MM.1S (cell line): ENCODE measurements around the gene FTL.

Experiments used
- DNase-seq: peaks from one replicate; pipeline ENCODE4 v3.0.0-alpha.2; 2015
- H2AFZ ChIP-seq: fragments of 300-600 bp; sonication (generic); 2 replicates; pipeline ENCODE4 v1.6.0; 2016; ENCODE audit warnings: antibody characterized with exemption, low read length
- H3F3A ChIP-seq: fragments of 300-600 bp; sonication (generic); 2 replicates; pipeline ENCODE4 v1.6.1; 2016; ENCODE audit warnings: mild to moderate bottlenecking, antibody characterized with exemption, low read length, moderate library complexity, mixed read lengths; ENCODE audit not compliant: insufficient read depth
- H3K27ac ChIP-seq: fragments of 300-600 bp; sonication (generic); 2 replicates; pipeline ENCODE4 v1.5.1; 2016; ENCODE audit warnings: mild to moderate bottlenecking, low read length
- H3K27me3 ChIP-seq: fragments of 300-600 bp; sonication (generic); replicated peaks from 2 replicates; pipeline ENCODE4 v1.6.0; 2016; ENCODE audit warnings: low read length; ENCODE audit not compliant: insufficient read depth
- H3K36me3 ChIP-seq: fragments of 300-600 bp; sonication (generic); replicated peaks from 2 replicates; pipeline ENCODE4 v1.6.1; 2016; ENCODE audit warnings: mild to moderate bottlenecking, low read length, mixed read lengths; ENCODE audit not compliant: insufficient read depth
- H3K4me1 ChIP-seq: fragments of 300-600 bp; sonication (generic); 2 replicates; pipeline ENCODE4 v1.6.1; 2016; ENCODE audit warnings: low read length, mixed read lengths
- H3K4me2 ChIP-seq: fragments of 300-600 bp; sonication (generic); 2 replicates; pipeline ENCODE4 v1.6.0; 2016; ENCODE audit warnings: low read depth, low read length
- H3K4me3 ChIP-seq: fragments of 300-600 bp; sonication (generic); 2 replicates; pipeline ENCODE4 v1.5.1; 2016; ENCODE audit warnings: low read length, mixed read lengths
- H3K79me2 ChIP-seq: fragments of 300-600 bp; sonication (generic); 2 replicates; pipeline ENCODE4 v1.6.1; 2016; ENCODE audit warnings: mixed run types, low read length, mixed read lengths
- H3K9ac ChIP-seq: fragments of 300-600 bp; sonication (generic); 2 replicates; pipeline ENCODE4 v1.6.1; 2016; ENCODE audit warnings: low read length, mixed read lengths
- H3K9me2 ChIP-seq: fragments of 300-600 bp; sonication (generic); replicated peaks from 2 replicates; pipeline ENCODE4 v1.6.1; 2016; ENCODE audit warnings: mild to moderate bottlenecking, low read length, mixed read lengths; ENCODE audit not compliant: insufficient read depth
- H3K9me3 ChIP-seq: fragments of 300-600 bp; sonication (generic); replicated peaks from 2 replicates; pipeline ENCODE4 v1.6.1; 2016; ENCODE audit warnings: mild to moderate bottlenecking, low read length, mixed read lengths; ENCODE audit not compliant: insufficient read depth
- H4K20me1 ChIP-seq: fragments of 300-600 bp; sonication (generic); 2 replicates; pipeline ENCODE4 v1.6.1; 2016; ENCODE audit warnings: mild to moderate bottlenecking, low read length, moderate library complexity, mixed read lengths; ENCODE audit not compliant: insufficient read depth
- EZH2 ChIP-seq: fragments of 300-600 bp; sonication (generic); optimal IDR thresholded peaks from 2 replicates; pipeline ENCODE3; 2017; ENCODE audit warnings: low read depth, mild to moderate bottlenecking, antibody characterized with exemption, low read length, mixed read lengths
- EZH2phosphoT487 ChIP-seq: fragments of 300-600 bp; sonication (generic); IDR thresholded peaks from 2 replicates; pipeline ENCODE4 v1.6.1; 2018; ENCODE audit warnings: antibody characterized with exemption, low read length
- TF ChIP-seq, protein P1 (sequence below): fragments of 300-600 bp; sonication (generic); IDR thresholded peaks from 2 replicates; pipeline ENCODE4 v1.5.1; 2016; ENCODE audit warnings: antibody characterized with exemption, low read length, mixed read lengths

Gene FTL

DNA sequence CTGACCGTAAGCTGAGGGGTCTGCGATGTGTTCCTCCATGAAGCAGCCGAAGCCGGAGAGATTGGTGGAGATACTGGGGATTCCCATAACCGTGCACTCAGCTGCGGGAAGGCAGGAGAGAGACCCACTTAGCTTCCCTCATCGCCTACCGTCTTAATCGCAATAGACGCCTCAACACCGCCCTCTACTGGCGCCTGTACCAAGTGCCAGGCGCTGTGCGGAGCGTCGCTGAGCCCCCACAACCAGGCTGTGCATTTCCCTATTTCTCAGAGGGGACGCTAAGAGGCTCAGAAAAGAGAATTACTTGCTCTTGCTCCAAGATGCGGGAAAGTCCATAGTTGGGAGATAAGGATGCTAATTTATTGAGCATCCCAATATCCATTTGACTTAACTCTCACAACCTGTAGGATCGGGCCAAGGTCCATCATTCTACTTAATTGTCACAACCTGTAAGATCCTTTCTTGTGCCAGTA, 5.8 kb downstream of the FTL start:
- peaks cover 29% of the 10 kb centered on the region for H3F3A ChIP-seq
- TF ChIP-seq, protein P1, sequence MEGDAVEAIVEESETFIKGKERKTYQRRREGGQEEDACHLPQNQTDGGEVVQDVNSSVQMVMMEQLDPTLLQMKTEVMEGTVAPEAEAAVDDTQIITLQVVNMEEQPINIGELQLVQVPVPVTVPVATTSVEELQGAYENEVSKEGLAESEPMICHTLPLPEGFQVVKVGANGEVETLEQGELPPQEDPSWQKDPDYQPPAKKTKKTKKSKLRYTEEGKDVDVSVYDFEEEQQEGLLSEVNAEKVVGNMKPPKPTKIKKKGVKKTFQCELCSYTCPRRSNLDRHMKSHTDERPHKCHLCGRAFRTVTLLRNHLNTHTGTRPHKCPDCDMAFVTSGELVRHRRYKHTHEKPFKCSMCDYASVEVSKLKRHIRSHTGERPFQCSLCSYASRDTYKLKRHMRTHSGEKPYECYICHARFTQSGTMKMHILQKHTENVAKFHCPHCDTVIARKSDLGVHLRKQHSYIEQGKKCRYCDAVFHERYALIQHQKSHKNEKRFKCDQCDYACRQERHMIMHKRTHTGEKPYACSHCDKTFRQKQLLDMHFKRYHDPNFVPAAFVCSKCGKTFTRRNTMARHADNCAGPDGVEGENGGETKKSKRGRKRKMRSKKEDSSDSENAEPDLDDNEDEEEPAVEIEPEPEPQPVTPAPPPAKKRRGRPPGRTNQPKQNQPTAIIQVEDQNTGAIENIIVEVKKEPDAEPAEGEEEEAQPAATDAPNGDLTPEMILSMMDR: peak; percentile 93
- no peak for TF ChIP-seq EZH2phosphoT487
- H3K79me2 ChIP-seq: peaks cover 9% of the 10 kb centered on the region
- no peak overlapping the region for H2AFZ ChIP-seq
- no peaks in the 10 kb centered on the region for H4K20me1 ChIP-seq
- H3K4me2 ChIP-seq: no peak overlapping the region
- no peaks in the 10 kb centered on the region for H3K36me3 ChIP-seq
- peak; percentile 72 for DNase-seq
- no peaks in the 10 kb centered on the region for H3K9me3 ChIP-seq
- no peaks in the 10 kb centered on the region for H3K9me2 ChIP-seq
- H3K9ac ChIP-seq: no peak overlapping the region
- H3K27ac ChIP-seq: no peak overlapping the region
- H3K4me1 ChIP-seq: peaks cover 20% of the 10 kb centered on the region
- H3K4me3 ChIP-seq: no peak overlapping the region
- no peaks in the 10 kb centered on the region for H3K27me3 ChIP-seq

DNA sequence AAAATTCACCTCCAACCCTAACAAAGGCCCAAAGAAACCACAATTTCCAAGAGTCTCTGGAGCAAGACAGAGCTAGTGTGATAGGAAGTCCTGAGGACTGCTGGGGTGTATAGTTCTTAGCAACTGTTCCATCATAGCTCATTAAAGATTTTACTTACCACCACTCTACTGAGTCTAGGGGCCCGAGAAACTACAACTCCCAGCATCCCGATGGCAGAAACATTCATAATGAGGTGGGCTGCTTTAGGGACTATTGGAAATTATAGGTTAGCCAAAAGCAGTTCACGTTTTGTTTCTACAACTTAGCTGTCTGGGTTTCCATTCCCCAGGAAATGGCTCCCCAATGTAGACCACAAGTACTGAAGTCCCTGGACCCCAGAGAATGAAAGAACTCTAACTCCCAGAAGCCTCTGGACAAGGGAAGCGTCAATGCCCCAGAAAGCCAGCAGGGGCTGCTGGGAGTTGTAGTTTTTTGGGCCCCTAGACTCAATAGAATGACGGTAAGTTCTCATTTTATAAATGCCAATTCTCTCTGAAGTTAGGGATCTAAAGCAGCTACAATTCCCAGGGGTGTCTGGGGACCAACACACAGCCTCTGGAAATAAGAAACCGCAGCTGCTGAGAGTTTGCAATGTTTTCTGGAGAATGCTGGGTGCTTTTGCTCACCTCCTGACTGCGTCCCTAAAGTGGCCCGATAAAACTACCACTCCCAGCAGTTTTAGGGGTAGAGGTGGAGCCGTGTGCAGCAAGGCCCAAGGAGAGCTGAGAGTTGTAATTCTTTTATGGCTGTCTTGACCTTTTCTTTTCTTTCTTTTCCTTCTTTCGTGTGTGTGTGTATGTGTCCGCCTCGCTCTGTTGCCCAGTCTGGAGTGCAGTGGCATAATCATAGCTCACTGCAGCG, 11.1 kb downstream of the FTL start:
- Histone ChIP-seq H3K27me3 (no peaks in the 10 kb centered on the region), H3K36me3 (no peaks in the 10 kb centered on the region), H3K9me3 (no peaks in the 10 kb centered on the region), H4K20me1 (no peaks in the 10 kb centered on the region), H3K79me2 (no peaks in the 10 kb centered on the region), H3F3A (peaks cover 23% of the 10 kb centered on the region), H3K4me1 (peaks cover 10% of the 10 kb centered on the region), H3K9ac (no peak overlapping the region), H2AFZ (no peak overlapping the region), H3K9me2 (no peaks in the 10 kb centered on the region), H3K27ac (no peak overlapping the region), H3K4me3 (no peak overlapping the region), H3K4me2 (no peak overlapping the region)
- TF ChIP-seq EZH2phosphoT487 (no peak), EZH2 (no peak)
- TF ChIP-seq, protein P1: no peak
- DNase-seq: no peak

DNA sequence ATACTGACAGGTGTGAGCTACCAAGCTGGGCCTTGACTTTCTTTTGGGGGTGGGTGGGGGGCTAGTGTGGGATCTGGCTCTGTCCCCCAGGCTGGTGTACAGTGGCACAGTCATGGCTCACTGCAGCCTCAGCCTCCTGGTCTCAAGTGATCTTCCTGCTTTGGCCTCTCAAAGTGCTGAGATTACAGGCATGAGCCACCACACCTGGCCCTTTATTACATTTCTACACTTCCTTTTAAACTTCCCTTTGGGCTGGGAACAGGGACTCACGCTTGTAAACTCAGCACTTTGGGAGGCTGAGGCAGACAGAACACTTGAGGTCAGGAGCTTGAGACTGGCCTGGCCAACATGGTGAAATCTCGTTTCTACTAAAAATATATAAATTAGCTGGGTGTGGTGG, 12.0 kb downstream of the FTL start:
- Histone ChIP-seq H3K4me3 (no peak overlapping the region), H3K27ac (0 out of 2 replicates have a peak overlapping the region, but pooled peaks have one; percentile 4), H3K4me1 (peaks cover 10% of the 10 kb centered on the region), H3K4me2 (no peak overlapping the region), H3K27me3 (no peaks in the 10 kb centered on the region), H3F3A (peaks cover 23% of the 10 kb centered on the region), H2AFZ (no peak overlapping the region), H3K9me3 (no peaks in the 10 kb centered on the region), H3K36me3 (no peaks in the 10 kb centered on the region), H3K9me2 (no peaks in the 10 kb centered on the region), H4K20me1 (no peaks in the 10 kb centered on the region), H3K79me2 (no peaks in the 10 kb centered on the region), H3K9ac (no peak overlapping the region)
- TF ChIP-seq, protein P1: no peak
- TF ChIP-seq EZH2 (no peak), EZH2phosphoT487 (no peak)
- no peak for DNase-seq
